ENCODE measurements around the gene NXNL1.
"Not testable (repeated sequence)": the region's sequence is repeated elsewhere in the genome, so short reads cannot be mapped to it uniquely, and the experiment has no call there.

The NXNL1 gene, protein sequence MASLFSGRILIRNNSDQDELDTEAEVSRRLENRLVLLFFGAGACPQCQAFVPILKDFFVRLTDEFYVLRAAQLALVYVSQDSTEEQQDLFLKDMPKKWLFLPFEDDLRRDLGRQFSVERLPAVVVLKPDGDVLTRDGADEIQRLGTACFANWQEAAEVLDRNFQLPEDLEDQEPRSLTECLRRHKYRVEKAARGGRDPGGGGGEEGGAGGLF

DNA sequence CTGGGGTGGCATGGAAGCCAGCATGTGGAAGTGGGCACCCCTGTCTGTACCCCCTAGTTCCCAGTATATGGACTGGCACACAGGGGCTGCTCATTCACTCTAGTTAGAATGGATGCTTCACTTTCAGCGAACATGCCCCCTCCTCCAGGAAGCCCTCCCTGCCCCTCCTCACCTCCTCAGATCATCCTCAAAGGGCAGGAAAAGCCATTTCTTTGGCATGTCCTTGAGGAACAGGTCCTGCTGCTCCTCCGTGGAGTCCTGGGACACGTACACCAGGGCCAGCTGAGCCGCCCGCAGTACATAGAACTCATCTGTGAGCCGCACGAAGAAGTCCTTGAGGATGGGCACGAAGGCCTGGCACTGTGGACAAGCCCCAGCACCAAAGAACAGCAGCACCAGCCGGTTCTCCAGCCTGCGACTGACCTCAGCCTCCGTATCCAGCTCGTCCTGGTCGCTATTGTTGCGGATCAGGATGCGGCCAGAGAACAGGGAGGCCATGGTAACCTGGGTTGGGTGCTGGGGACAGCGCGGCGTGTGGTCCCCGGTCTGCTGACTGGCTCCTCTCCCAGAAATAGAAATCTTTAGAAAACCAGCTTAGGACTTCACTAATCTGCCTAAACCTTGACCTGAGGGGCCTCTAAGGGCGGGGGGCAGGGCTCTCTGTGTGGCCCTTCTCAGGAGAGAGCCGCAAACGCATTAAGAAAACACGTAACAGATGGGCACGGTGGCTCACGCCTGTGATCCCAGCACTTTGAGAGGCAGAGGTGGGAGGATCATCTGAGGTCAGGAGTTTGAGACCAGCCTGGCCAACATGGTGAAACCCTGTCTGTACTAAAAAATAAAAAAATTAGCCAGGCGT lies at the start of gene NXNL1:
Gene NXNL1, minus strand, starts transcription at position 555 of the 859 bp plus-strand sequence. Its CDS starts 57 bp downstream, at position 498.
- Histone ChIP-seq H3K36me3 (ENCODE audit: low read depth) (no peaks in the 10 kb centered on the region), H3K4me3 (ENCODE audit: severe bottlenecking) (no peak within 1 kb of the TSS), H3K9me3 (ENCODE audit: severe bottlenecking) (no peaks in the 10 kb centered on the region), H3K27me3 (ENCODE audit: insufficient read depth, poor library complexity, severe bottlenecking) (peaks cover 5% of the 10 kb centered on the region), H3K27ac (ENCODE audit: poor library complexity, severe bottlenecking) (no peak within 1 kb of the TSS), H3K4me1 (ENCODE audit: insufficient read depth, poor library complexity, severe bottlenecking) (no peaks in the 10 kb centered on the region)
- TF ChIP-seq, protein P1, sequence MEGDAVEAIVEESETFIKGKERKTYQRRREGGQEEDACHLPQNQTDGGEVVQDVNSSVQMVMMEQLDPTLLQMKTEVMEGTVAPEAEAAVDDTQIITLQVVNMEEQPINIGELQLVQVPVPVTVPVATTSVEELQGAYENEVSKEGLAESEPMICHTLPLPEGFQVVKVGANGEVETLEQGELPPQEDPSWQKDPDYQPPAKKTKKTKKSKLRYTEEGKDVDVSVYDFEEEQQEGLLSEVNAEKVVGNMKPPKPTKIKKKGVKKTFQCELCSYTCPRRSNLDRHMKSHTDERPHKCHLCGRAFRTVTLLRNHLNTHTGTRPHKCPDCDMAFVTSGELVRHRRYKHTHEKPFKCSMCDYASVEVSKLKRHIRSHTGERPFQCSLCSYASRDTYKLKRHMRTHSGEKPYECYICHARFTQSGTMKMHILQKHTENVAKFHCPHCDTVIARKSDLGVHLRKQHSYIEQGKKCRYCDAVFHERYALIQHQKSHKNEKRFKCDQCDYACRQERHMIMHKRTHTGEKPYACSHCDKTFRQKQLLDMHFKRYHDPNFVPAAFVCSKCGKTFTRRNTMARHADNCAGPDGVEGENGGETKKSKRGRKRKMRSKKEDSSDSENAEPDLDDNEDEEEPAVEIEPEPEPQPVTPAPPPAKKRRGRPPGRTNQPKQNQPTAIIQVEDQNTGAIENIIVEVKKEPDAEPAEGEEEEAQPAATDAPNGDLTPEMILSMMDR (IDR thresholded peaks at IDR 0.05; ENCODE audit: poor library complexity, severe bottlenecking) = no peak
- DNase-seq (ENCODE audit: low spot score) (no peak), ATAC-seq (ENCODE audit: low read depth) (no peak)

GRCh38 chr19:17508558-17508933 lies 47.8 kb upstream of the NXNL1 start:
- not testable (repeated sequence) for ATAC-seq (ENCODE audit: low read depth); H3K27me3 ChIP-seq (ENCODE audit: insufficient read depth, poor library complexity, severe bottlenecking); H3K4me3 ChIP-seq (ENCODE audit: severe bottlenecking); H3K9me3 ChIP-seq (ENCODE audit: severe bottlenecking); DNase-seq (ENCODE audit: low spot score)
- peak overlapping the region; percentile 94 for H3K27ac ChIP-seq (ENCODE audit: poor library complexity, severe bottlenecking)
- H3K4me1 ChIP-seq (ENCODE audit: insufficient read depth, poor library complexity, severe bottlenecking) = peaks cover 19% of the 10 kb centered on the region
- peaks cover 31% of the 10 kb centered on the region for H3K36me3 ChIP-seq (ENCODE audit: low read depth)

GRCh38 chr19:17506745-17507144 lies 46.0 kb upstream of the NXNL1 start:
- Histone ChIP-seq H3K9me3 (ENCODE audit: severe bottlenecking) (no peaks in the 10 kb centered on the region), H3K4me3 (ENCODE audit: severe bottlenecking) (no peak overlapping the region), H3K27ac (ENCODE audit: poor library complexity, severe bottlenecking) (peak overlapping the region; percentile 94), H3K27me3 (ENCODE audit: insufficient read depth, poor library complexity, severe bottlenecking) (no peaks in the 10 kb centered on the region), H3K36me3 (ENCODE audit: low read depth) (peaks cover 31% of the 10 kb centered on the region), H3K4me1 (ENCODE audit: insufficient read depth, poor library complexity, severe bottlenecking) (peaks cover 19% of the 10 kb centered on the region)
- no peak for DNase-seq (ENCODE audit: low spot score)
- ATAC-seq (ENCODE audit: low read depth) = no peak
- TF ChIP-seq, protein P1 (IDR thresholded peaks at IDR 0.05; ENCODE audit: poor library complexity, severe bottlenecking) = no peak

- ATAC-seq (ENCODE audit: low read depth) (no peak), DNase-seq (ENCODE audit: low spot score) (no peak)
- H3K27ac ChIP-seq (ENCODE audit: poor library complexity, severe bottlenecking) = no peak overlapping the region
- peaks cover 19% of the 10 kb centered on the region for H3K4me1 ChIP-seq (ENCODE audit: insufficient read depth, poor library complexity, severe bottlenecking)
- no peaks in the 10 kb centered on the region for H3K27me3 ChIP-seq (ENCODE audit: insufficient read depth, poor library complexity, severe bottlenecking)
- H3K9me3 ChIP-seq (ENCODE audit: severe bottlenecking) = no peaks in the 10 kb centered on the region
- H3K36me3 ChIP-seq (ENCODE audit: low read depth) = peaks cover 34% of the 10 kb centered on the region
- H3K4me3 ChIP-seq (ENCODE audit: severe bottlenecking) = no peak overlapping the region
- TF ChIP-seq, protein P1 (IDR thresholded peaks at IDR 0.05; ENCODE audit: poor library complexity, severe bottlenecking) = no peak
These were observed 44.5 kb upstream of the NXNL1 start for GRCh38 chr19:17505223-17505622.

GRCh38 chr19:17504456-17504855 lies 43.7 kb upstream of the NXNL1 start:
- H3K9me3 ChIP-seq (ENCODE audit: severe bottlenecking) = no peaks in the 10 kb centered on the region
- TF ChIP-seq, protein P1 (IDR thresholded peaks at IDR 0.05; ENCODE audit: poor library complexity, severe bottlenecking) = no peak
- H3K4me1 ChIP-seq (ENCODE audit: insufficient read depth, poor library complexity, severe bottlenecking) = peaks cover 14% of the 10 kb centered on the region
- no peak for ATAC-seq (ENCODE audit: low read depth)
- no peaks in the 10 kb centered on the region for H3K27me3 ChIP-seq (ENCODE audit: insufficient read depth, poor library complexity, severe bottlenecking)
- peaks cover 26% of the 10 kb centered on the region for H3K36me3 ChIP-seq (ENCODE audit: low read depth)
- DNase-seq (ENCODE audit: low spot score) = no peak
- no peak overlapping the region for H3K4me3 ChIP-seq (ENCODE audit: severe bottlenecking)
- no peak overlapping the region for H3K27ac ChIP-seq (ENCODE audit: poor library complexity, severe bottlenecking)

All from RWPE2 (cell line).